Esophagus squamous epithelium (tissue), 5 donors: ENCODE data around the gene TNS1. TPM values are rescaled to one million over a fixed set of nuclear protein-coding genes. Genes with fewer than 3 reads are reported as not detected.

ENCODE experiments used
- DNase-seq: peaks from one replicate; lab custom pipeline; 2025; lab: John Stamatoyannopoulos, UW
- H3K27ac ChIP-seq, 4 donors: fragments of 200-600 bp; sonication (generic); one replicate each; pipeline ENCODE4 v1.5.1; 2016 to 2019; ENCODE audit warnings: mild to moderate bottlenecking in 1 of 4
- H3K27me3 ChIP-seq, 4 donors: fragments of 200-600 bp; sonication (generic); 1 replicate in 3 of 4; 2 replicates in 1 of 4; pipeline versions ENCODE4 v1.5.1 to v1.6.0; 2017 to 2021; ENCODE audit warnings: antibody characterized with exemption in 1 of 4
- H3K36me3 ChIP-seq, 3 donors: fragments of 200-600 bp; sonication (generic); one replicate each; pipeline ENCODE4 v1.5.1; 2016 to 2019
- H3K4me1 ChIP-seq, 3 donors: fragments of 200-600 bp; sonication (generic); one replicate each; pipeline ENCODE4 v1.5.1; 2017 to 2019
- H3K4me3 ChIP-seq, 4 donors: fragments of 200-600 bp; sonication (generic); 1 replicate in 3 of 4; 2 replicates in 1 of 4; pipeline ENCODE4 v1.5.1; 2016 to 2019; ENCODE audit warnings: mild to moderate bottlenecking in 2 of 4, moderate library complexity in 1 of 4
- H3K9me3 ChIP-seq, 3 donors: fragments of 200-600 bp; sonication (generic); one replicate each; pipeline ENCODE4 v1.5.1; 2016 to 2019
- CTCF ChIP-seq, 6 experiments: fragments of 450-650 bp in 4 of 6; fragments of 200-600 bp in 2 of 6; sonication (generic) in 2 of 6; IDR thresholded peaks; one replicate each; pipeline ENCODE4 v1.5.1; 2016 to 2019; ENCODE audit warnings: antibody characterized with exemption in 6 of 6, mild to moderate bottlenecking in 4 of 6, moderate library complexity in 4 of 6
- POLR2A ChIP-seq, 4 donors: fragments of 450-650 bp; IDR thresholded peaks; one replicate each; pipeline ENCODE4 v1.6.1; 2017; ENCODE audit warnings: antibody characterized with exemption in 4 of 4, mild to moderate bottlenecking in 4 of 4, moderate library complexity in 3 of 4
- WGBS, 2 donors: methylation state at CpG; one replicate each; pipeline ENCODE4 v1.1.5; 2018; 5-methylcytosine and 5-hydroxymethylcytosine counted together
- intact Hi-C: fragments of 100-400 bp; cut with DNase I; formaldehyde crosslinking; loops from one replicate; pipeline ENCODE4 v1.15.0; 2022
- total RNA-seq, 4 donors: library from RNA; depleted of rRNA; stranded (reverse); fragments of >200 nt; gene quantifications; one replicate each; pipeline ENCODE4 v1.1.0, GENCODE V29; 2016
- donor health status: DM: yes; HTN: yes; CAD: no.

The TNS1 gene
- total RNA-seq, 4 donors from 2014 or later = 34.7 to 201 (median 59.2) TPM

- Histone ChIP-seq H3K36me3 (peaks cover 0 to 12% (median 0%) of the 10 kb centered on the region in 3 donors), H3K4me3 (peak overlapping the region in 2 of 4 donors; percentile 1 to 33), H3K4me1 (peaks cover 57 to 100% (median 83%) of the 10 kb centered on the region in 3 donors), H3K27ac (peak overlapping the region; percentile 87 to 95 (median 92)), H3K9me3 (no peaks in the 10 kb centered on the region), H3K27me3 (no peaks in the 10 kb centered on the region)
- WGBS, 2 donors = 56 to 76% methylated on average over 6 of the region's 8 CpGs
- intact Hi-C loops = no loop called here
- no peak for TF ChIP-seq POLR2A (IDR thresholded peaks at IDR 0.05)
- no peak for TF ChIP-seq CTCF (IDR thresholded peaks at IDR 0.05)
- DNase-seq = no peak
Measured at GRCh38 chr2:217929272-217929671, 73.5 kb downstream of the TNS1 start.

- 17 to 20% methylated on average over 1 to 2 of the region's 7 CpGs for WGBS, 2 donors
- DNase-seq = no peak
- Histone ChIP-seq H3K4me1 (peaks cover 56 to 100% (median 83%) of the 10 kb centered on the region in 3 donors), H3K9me3 (no peaks in the 10 kb centered on the region), H3K27ac (peak overlapping the region; percentile 87 to 95 (median 92)), H3K27me3 (no peaks in the 10 kb centered on the region), H3K4me3 (peak overlapping the region in 1 of 4 donors; percentile 19), H3K36me3 (peaks cover 0 to 12% (median 0%) of the 10 kb centered on the region in 3 donors)
- intact Hi-C loops = no loop called here
- TF ChIP-seq POLR2A (IDR thresholded peaks at IDR 0.05) (peak in 1 of 4 donors; percentile 36), CTCF (IDR thresholded peaks at IDR 0.05) (no peak)
Measured at GRCh38 chr2:217928324-217929181, 74.2 kb downstream of the TNS1 start.

- Histone ChIP-seq H3K4me3 (peak overlapping the region in 1 of 4 donors; percentile 19), H3K27ac (peak overlapping the region; percentile 87 to 95 (median 92)), H3K9me3 (no peaks in the 10 kb centered on the region), H3K27me3 (no peaks in the 10 kb centered on the region), H3K4me1 (peaks cover 56 to 100% (median 88%) of the 10 kb centered on the region in 3 donors), H3K36me3 (peaks cover 0 to 11% (median 0%) of the 10 kb centered on the region in 3 donors)
- intact Hi-C loops = no loop called here
- DNase-seq = no peak
- no peak for TF ChIP-seq POLR2A (IDR thresholded peaks at IDR 0.05)
- no peak for TF ChIP-seq CTCF (IDR thresholded peaks at IDR 0.05)
- WGBS, 2 donors = 32% methylated on average over 2 of the region's 2 CpGs; no CpG with 5 or more reads in 1 of the 2 donors
Measured at GRCh38 chr2:217927601-217928323, 75.0 kb downstream of the TNS1 start.

GRCh38 chr2:217926801-217927200, 76.0 kb downstream of the TNS1 start:
- Histone ChIP-seq H3K4me3 (no peak overlapping the region), H3K27ac (peak overlapping the region; percentile 87 to 95 (median 92)), H3K9me3 (no peaks in the 10 kb centered on the region), H3K36me3 (peaks cover 0 to 1% (median 0%) of the 10 kb centered on the region in 3 donors), H3K4me1 (peaks cover 62 to 100% (median 89%) of the 10 kb centered on the region in 3 donors), H3K27me3 (no peaks in the 10 kb centered on the region)
- TF ChIP-seq CTCF (IDR thresholded peaks at IDR 0.05) = no peak
- TF ChIP-seq POLR2A (IDR thresholded peaks at IDR 0.05) = no peak
- intact Hi-C loops = no loop called here
- no peak for DNase-seq
- WGBS, 2 donors = 100% methylated on average over 1 of the region's 2 CpGs; no CpG with 5 or more reads in 1 of the 2 donors
